Coronary artery (tissue), 2 donors: ENCODE data around the gene ABCA13.

Experiments
- DNase-seq: peaks from one replicate; pipeline ENCODE4 v3.0.0-alpha.2; 2017; ENCODE audit warnings: low spot score
- H3K27ac ChIP-seq, 2 donors: fragments of 200-600 bp; sonication (generic); one replicate each; pipeline ENCODE4 v1.5.1; 2016 to 2019
- H3K4me3 ChIP-seq: fragments of 200-600 bp; sonication (generic); 2 replicates; pipeline ENCODE4 v1.5.1; 2016; ENCODE audit warnings: mild to moderate bottlenecking, moderate library complexity
- TF ChIP-seq, protein P1 (sequence below): fragments of 200-600 bp; sonication (generic); IDR thresholded peaks from one replicate; pipeline ENCODE4 v1.5.1; 2019; ENCODE audit warnings: antibody characterized with exemption

The ABCA13 gene

DNA sequence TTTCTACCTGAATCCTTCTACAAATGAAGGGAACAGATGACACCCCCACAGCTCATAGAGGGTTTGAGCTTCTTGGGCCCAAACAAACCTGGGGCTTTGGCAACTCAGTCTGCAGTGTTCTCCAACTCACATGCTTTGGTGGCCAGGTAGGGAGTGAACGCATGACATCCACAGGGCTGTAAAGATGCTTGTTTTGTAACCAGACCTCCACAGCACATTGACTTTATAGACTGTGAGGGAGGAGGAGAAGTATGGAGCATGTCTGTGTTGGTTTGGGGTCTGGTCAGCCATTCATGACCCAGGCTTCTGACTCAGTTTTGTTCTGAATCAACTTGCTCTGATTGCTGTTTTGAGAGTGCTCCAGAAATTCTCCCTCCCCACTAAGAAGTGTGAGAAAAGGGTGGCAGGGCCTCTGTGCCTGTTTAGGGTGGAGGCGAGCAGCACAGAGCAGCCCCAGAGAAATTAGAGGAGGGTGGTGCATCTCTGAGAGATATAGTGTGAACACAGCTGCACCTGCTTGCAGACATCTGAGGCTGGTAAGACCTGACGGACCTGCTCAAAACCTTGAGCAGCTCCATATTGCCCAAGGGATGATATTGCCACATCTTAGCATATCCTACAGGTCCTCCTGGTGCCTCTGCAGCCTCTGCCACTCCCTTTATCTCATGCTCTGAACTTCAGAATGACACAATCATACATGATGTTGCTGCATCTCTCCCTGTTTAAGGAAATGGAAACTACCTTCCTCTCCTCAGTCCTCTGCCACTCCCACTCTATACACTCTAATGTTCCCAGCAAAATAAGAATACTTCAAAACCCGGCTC, 287.7 kb downstream of the ABCA13 start:
- DNase-seq, result no peak
- TF ChIP-seq, protein P1, sequence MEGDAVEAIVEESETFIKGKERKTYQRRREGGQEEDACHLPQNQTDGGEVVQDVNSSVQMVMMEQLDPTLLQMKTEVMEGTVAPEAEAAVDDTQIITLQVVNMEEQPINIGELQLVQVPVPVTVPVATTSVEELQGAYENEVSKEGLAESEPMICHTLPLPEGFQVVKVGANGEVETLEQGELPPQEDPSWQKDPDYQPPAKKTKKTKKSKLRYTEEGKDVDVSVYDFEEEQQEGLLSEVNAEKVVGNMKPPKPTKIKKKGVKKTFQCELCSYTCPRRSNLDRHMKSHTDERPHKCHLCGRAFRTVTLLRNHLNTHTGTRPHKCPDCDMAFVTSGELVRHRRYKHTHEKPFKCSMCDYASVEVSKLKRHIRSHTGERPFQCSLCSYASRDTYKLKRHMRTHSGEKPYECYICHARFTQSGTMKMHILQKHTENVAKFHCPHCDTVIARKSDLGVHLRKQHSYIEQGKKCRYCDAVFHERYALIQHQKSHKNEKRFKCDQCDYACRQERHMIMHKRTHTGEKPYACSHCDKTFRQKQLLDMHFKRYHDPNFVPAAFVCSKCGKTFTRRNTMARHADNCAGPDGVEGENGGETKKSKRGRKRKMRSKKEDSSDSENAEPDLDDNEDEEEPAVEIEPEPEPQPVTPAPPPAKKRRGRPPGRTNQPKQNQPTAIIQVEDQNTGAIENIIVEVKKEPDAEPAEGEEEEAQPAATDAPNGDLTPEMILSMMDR, result no peak
- Histone ChIP-seq H3K27ac (no peak overlapping the region), H3K4me3 (no peak overlapping the region)

DNA sequence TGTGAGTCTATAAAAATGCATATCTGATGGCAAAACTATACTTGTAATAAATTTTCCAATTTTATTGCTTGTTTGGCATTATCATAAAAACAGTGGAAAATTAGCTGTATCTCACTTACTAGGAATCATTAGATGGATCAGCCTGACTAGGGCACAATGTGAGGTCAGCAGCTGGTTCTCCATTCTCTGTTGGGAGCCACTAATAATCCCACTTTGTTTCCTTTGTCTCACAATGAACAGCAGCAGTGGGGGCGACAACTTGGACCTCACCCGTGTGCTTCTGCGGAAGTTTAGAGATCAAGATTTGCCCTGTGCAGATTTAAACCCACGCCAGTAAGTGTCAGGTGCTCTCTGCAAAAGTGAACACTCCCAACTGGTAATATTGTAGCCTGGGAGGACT, 295.5 kb downstream of the ABCA13 start:
- TF ChIP-seq, protein P1, result no peak
- no peak for DNase-seq
- H3K4me3 ChIP-seq, result no peak overlapping the region

DNA sequence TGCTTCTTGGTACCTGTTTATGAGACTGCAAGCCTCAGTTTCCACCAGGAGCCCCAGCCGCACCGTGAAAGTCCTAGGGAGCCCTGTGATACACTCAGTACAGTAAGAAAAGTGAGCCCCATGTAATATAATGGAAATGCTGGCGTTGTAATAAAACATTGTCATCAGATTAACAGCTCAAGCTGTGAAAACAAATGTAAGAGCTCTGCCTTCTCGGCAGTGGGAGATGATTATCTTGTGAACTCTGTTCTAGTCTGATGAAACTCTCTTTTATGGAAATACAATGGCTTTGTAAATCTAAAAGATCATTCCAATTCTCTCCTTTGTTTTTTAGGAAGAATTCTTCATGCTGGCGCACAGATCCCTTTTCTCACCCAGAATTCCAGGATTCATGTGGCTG, 299.9 kb downstream of the ABCA13 start:
- TF ChIP-seq, protein P1, result no peak
- no peak overlapping the region for H3K27ac ChIP-seq
- no peak overlapping the region for H3K4me3 ChIP-seq
- no peak for DNase-seq

More for the DNA sequence above, 295.5 kb downstream of the ABCA13 start:
- H3K27ac ChIP-seq, result no peak overlapping the region

DNA sequence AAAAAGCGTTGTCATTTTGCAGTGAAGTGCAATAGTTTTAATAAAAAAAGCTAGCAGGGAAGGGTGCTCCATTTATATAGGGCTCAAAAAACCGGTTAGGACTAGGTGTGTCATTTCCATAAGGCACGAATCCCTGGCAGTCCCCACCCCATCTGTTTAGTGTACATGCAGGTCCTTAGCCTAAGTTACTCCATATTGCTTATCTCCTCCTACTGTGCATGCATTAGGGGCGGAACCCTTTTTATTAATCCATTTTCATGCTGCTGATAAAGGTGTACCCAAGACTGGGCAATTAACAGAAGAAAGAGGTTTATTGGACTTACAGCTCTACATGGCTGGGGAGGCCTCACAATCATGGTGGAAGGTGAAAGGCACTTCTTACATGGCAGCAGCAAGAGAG, 301.4 kb downstream of the ABCA13 start:
- TF ChIP-seq, protein P1, result no peak
- no peak for DNase-seq

DNA sequence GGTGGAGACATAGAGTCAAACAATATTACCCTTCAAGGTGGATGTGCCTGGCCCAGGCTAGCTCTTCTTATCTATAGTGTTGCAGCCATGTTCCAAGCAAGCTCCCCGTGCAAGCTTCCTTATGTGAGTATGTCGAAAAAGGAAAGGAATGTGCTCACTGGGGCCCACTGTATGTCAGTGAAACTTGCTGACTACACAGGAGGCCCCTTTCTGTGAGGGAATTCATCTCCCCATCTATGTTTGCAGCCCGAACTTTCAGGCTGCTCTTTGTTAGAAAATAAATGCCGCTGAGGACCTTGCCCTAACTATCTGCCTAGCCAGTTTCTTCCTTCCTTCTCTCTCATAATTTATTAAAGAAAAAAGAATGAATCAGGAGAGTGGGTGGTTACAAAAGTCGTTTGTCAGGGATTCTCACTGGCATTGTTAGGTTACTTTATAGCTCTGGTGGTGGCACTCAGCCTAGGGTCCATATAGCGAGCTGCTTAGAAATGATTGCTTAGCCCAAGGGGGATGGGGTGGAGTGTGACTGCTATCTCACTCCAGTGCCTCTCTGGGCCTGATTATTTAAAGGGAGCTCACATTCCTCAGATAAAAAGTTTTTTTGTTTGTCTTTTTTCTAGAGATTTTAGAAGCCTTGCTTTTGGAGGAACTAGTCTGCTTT, 302.1 kb downstream of the ABCA13 start:
- no peak overlapping the region for H3K27ac ChIP-seq
- DNase-seq, result no peak
- TF ChIP-seq, protein P1, result no peak
- H3K4me3 ChIP-seq, result no peak overlapping the region

More for the DNA sequence above, 301.4 kb downstream of the ABCA13 start:
- Histone ChIP-seq H3K4me3 (no peak overlapping the region), H3K27ac (no peak overlapping the region)

DNA sequence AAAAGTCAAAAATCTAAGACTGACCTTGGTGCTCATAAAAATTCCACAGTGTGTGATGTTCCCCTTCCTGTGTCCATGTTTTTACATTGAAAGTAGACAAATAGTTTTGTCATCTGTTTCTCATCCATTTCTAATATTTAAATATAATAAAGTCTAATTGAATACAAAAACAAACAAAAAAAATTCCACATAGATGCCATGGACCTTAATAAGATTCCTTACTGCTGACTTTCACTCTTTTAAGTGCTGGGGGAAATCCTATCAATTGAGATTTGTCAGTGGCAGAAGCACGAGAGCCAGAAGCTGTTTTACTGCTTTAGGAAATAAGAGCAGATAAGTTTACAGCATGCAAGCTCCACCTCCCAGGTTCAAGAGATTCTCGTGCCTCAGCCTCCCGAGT, 310.0 kb downstream of the ABCA13 start:
- TF ChIP-seq, protein P1, result no peak
- DNase-seq, result no peak
- Histone ChIP-seq H3K27ac (no peak overlapping the region), H3K4me3 (no peak overlapping the region)

DNA sequence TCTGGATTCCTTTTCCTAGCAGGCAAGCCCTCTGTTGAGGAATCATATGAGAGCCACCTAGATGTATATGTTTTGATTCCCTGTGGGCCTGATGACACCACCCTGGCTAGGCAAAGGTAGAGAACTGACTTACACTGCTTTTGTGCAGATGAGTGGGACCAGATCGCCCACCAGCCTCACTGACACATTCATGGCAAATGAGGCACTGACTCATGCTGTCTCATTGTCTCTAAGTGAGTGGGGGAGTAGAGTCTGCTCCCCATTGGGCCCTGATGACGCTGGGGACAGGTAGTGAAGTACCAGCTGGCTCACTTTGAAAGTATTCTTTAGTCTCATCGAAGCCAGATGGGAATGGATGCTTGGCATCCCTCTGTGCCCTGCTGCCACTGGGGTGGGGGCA, 326.3 kb downstream of the ABCA13 start:
- TF ChIP-seq, protein P1, result no peak
- Histone ChIP-seq H3K4me3 (no peak overlapping the region), H3K27ac (no peak overlapping the region)
- DNase-seq, result no peak
